ENCODE measurements around the gene TMTC4.

The TMTC4 gene

GRCh38 chr13:100666124-100666523, 8.5 kb downstream of the TMTC4 start:
- no peak for DNase-seq (ENCODE audit: low read depth in 2 of 2)

- DNase-seq (ENCODE audit: low read depth in 2 of 2), result no peak
Observed at GRCh38 chr13:100665403-100665802, 9.2 kb downstream of the TMTC4 start.

- DNase-seq (ENCODE audit: low read depth in 2 of 2), result no peak
Observed at GRCh38 chr13:100664171-100664900, 10.3 kb downstream of the TMTC4 start.

GRCh38 chr13:100662468-100663211, 12.0 kb downstream of the TMTC4 start:
- DNase-seq (ENCODE audit: low read depth in 2 of 2), result no peak

- no peak for DNase-seq (ENCODE audit: low read depth in 2 of 2)
Observed at GRCh38 chr13:100660761-100661160, 13.8 kb downstream of the TMTC4 start.

- no peak for DNase-seq (ENCODE audit: low read depth in 2 of 2)
Observed at GRCh38 chr13:100659578-100659977, 15.0 kb downstream of the TMTC4 start.

- DNase-seq (ENCODE audit: low read depth in 2 of 2), result no peak
Observed at GRCh38 chr13:100658363-100658762, 16.2 kb downstream of the TMTC4 start.

GRCh38 chr13:100657881-100658315, 16.7 kb downstream of the TMTC4 start:
- DNase-seq (ENCODE audit: low read depth in 2 of 2), result no peak

GRCh38 chr13:100652510-100652909, 22.1 kb downstream of the TMTC4 start:
- no peak for DNase-seq (ENCODE audit: low read depth in 2 of 2)

- no peak for DNase-seq (ENCODE audit: low read depth in 2 of 2)
Observed at GRCh38 chr13:100650326-100650725, 24.3 kb downstream of the TMTC4 start.

GRCh38 chr13:100648354-100648753, 26.2 kb downstream of the TMTC4 start:
- no peak for DNase-seq (ENCODE audit: low read depth in 2 of 2)

- no peak for DNase-seq (ENCODE audit: low read depth in 2 of 2)
Observed at GRCh38 chr13:100646871-100647270, 27.7 kb downstream of the TMTC4 start.

- no peak for DNase-seq (ENCODE audit: low read depth in 2 of 2)
Observed at GRCh38 chr13:100646030-100646673, 28.4 kb downstream of the TMTC4 start.

- DNase-seq (ENCODE audit: low read depth in 2 of 2), result no peak
Observed at GRCh38 chr13:100645382-100645781, 29.2 kb downstream of the TMTC4 start.

GRCh38 chr13:100644371-100644770, 30.2 kb downstream of the TMTC4 start:
- no peak for DNase-seq (ENCODE audit: low read depth in 2 of 2)

- no peak for DNase-seq (ENCODE audit: low read depth in 2 of 2)
Observed at GRCh38 chr13:100637796-100638195, 36.8 kb downstream of the TMTC4 start.

- DNase-seq (ENCODE audit: low read depth in 2 of 2), result no peak
Observed at GRCh38 chr13:100637380-100637779, 37.2 kb downstream of the TMTC4 start.

GRCh38 chr13:100636441-100636840, 38.2 kb downstream of the TMTC4 start:
- DNase-seq (ENCODE audit: low read depth in 2 of 2), result no peak

GRCh38 chr13:100636004-100636403, 38.6 kb downstream of the TMTC4 start:
- DNase-seq (ENCODE audit: low read depth in 2 of 2), result no peak

- DNase-seq (ENCODE audit: low read depth in 2 of 2), result no peak
Observed at GRCh38 chr13:100634696-100635095, 39.9 kb downstream of the TMTC4 start.

- DNase-seq (ENCODE audit: low read depth in 2 of 2), result no peak
Observed at GRCh38 chr13:100633461-100633860, 41.1 kb downstream of the TMTC4 start.

GRCh38 chr13:100630555-100630954, 44.0 kb downstream of the TMTC4 start:
- DNase-seq (ENCODE audit: low read depth in 2 of 2), result no peak

GRCh38 chr13:100627120-100627519, 47.5 kb downstream of the TMTC4 start:
- no peak for DNase-seq (ENCODE audit: low read depth in 2 of 2)

Data from stimulated activated CD4-positive, alpha-beta T cell treated with anti-CD3 and anti-CD28 coated beads, Interleukin-1b, Interleukin-23, amount 100 ng/mL, for 4 hours (primary cell).